Activated gamma-delta T cell (primary cell): Measurements from ENCODE around the gene SLC66A1.
A peak's percentile ranks its signal among the peaks of the same experiment; 100 is the strongest.

ENCODE experiments used
- DNase-seq: peaks from one replicate; lab custom pipeline; 2025; lab: John Stamatoyannopoulos, UW

Gene SLC66A1

GRCh38 chr1:19325368-19325957 is 13.3 kb downstream of the SLC66A1 start:
- no peak for DNase-seq

DNA sequence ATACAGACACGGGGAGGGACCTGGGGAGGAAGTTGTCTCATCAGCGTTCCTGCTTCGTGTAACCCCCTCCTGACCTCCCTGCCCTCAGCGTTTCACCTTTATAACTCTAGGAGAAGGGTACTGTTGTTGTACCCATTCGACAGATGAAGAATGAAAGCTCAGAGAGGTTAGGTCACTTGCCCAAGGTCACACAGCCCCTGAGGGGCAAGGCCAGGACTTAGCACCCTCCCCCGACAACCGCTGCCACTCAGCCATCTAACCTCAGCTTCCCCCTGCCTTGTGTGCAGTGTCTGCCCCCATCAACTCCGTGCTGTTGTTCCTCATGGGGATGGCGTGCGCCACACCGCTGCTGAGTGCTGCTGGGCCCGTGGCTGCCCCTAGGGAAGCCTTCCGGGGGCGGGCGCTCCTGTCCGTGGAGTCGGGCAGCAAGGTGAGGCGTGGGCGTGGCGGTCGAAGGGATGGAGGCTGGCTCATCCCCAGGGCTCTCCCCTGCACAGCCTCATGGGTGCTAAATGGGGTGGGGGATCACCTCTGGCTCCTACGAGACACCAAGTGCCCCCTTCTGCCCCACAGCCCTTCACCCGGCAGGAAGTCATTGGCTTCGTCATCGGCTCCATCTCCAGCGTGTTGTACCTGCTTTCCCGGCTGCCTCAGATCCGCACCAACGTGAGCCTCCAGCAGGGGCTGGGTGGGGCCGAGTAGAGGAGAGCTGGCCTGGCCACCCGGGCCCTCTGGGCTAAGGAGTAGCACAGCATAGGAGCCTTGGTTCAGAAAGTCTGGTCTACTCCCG is 14.0 kb downstream of the SLC66A1 start:
- no peak for DNase-seq

GRCh38 chr1:19326748-19327065 is 14.6 kb downstream of the SLC66A1 start:
- DNase-seq, result no peak

DNA sequence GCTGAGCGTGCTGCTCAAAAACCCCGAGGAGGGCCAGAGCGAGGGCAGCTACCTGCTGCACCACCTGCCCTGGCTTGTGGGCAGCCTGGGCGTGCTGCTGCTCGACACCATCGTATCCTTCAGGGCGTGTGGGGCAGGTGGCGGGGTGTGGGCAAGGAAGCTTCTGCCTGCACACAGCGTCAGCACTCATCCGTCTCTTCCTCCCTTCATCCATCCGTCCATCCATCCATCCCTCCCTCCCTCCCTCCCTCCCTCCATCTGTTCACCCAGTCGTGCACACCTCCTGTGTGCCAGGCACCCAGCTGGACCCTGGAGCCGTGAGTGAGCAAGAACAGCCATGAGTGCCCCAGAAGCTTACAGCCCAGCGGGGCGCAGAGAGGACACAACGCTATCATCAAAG is 15.2 kb downstream of the SLC66A1 start:
- DNase-seq, result no peak

GRCh38 chr1:19327736-19328135 is 15.6 kb downstream of the SLC66A1 start:
- DNase-seq, result no peak

DNA sequence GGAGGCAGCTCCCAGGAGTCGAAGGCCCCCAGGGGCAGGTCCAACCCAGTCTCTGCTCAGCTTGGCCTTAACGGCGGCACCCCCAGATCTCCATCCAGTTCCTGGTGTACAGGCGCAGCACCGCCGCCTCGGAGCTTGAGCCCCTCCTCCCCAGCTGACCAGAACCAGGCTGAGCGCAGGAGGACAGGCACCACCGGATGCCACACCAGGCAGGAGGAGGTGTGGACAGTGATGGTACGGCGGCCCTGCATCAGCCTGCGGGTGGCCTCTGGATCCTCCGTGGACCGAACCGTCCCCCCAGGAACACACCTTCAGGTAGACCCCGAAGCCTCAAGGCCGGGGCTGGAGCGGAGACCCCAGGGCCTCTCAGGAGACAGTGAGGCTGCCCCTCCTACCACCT is 16.4 kb downstream of the SLC66A1 start:
- DNase-seq, result no peak

GRCh38 chr1:19329188-19329587 is 17.1 kb downstream of the SLC66A1 start:
- DNase-seq, result no peak

DNA sequence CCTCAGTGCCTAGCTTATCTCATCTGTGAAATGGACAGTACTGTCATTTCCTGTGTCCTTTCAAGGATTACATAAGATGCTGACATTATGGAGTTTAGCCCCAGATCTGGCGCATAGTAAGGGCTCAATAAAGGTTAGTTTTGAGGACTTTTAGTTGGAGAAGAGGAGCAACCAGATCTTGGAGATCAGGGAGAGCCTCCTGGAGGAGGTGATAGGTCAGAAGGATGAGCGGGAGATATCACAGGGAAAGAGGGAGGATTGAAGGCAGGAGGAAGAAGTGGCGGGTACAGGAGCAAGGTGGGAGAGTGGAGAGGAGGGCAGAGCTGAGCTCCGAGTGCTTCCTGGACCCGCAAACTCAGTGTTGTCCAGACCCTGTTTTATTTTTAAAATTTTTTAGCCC is 17.5 kb downstream of the SLC66A1 start:
- no peak for DNase-seq

DNA sequence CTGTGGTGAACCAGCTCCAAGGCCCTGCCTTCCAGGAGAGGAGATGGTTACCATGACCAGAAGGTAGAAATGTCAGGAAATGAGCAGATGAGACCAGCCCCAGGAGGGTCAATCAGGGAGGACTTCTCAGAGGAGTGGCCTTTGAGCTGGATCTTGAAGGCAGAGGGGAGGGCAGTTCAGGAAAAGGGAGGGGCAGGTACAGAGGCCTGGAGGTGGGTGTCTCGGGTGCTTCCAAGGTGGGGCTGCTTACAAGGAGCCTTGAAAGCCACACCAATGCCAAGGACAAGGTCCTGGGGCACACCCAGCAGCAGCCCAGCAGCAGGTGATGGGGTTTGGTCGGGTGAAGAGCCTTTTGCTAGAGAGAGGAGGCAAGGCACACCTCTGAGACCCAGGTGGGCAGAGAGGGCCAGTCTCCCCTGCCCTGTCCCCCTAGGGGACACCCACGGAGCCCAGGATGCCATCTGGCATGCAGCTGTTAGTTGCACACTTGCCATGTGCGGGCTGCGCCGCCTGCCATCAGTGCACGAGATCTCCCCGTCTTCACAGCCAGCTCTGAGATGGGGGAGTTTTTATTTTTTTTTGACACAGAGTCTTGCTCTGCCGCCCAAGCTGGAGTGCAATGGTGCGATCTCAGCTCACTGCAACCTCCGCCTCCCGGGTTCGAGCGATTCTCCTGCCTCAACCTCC is 18.5 kb downstream of the SLC66A1 start:
- no peak for DNase-seq

DNA sequence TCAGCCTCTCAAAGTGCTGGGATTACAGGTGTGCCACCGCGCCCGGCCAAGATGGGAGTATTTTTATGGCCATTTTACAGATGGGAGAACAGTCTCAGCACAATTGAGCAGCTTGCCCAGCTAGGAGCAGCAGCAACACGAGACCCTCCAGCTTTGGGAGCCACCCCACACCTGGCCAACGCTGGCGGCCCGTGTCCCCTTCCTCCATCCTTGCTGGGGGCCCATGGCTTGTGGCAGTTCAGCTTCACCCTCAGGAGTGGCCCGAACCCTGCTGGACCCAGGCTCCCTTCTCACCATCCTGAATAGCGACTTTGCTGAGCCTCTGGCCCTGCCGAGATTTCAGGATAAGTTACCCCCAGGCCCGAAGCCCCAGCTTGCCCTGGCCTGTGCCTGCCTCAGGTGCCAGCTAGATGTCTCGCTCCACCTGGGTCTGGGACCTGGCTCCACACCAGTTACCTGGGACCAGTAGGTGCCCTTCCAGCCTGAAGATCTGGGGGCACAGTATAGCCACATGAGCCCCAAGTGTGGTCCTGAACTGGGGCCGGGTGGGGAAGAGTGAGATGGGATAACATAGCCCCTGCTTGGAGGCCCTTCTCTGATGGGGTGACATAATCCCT is 19.2 kb downstream of the SLC66A1 start:
- DNase-seq, result no peak

GRCh38 chr1:19332832-19333231 is 20.7 kb downstream of the SLC66A1 start:
- no peak for DNase-seq

DNA sequence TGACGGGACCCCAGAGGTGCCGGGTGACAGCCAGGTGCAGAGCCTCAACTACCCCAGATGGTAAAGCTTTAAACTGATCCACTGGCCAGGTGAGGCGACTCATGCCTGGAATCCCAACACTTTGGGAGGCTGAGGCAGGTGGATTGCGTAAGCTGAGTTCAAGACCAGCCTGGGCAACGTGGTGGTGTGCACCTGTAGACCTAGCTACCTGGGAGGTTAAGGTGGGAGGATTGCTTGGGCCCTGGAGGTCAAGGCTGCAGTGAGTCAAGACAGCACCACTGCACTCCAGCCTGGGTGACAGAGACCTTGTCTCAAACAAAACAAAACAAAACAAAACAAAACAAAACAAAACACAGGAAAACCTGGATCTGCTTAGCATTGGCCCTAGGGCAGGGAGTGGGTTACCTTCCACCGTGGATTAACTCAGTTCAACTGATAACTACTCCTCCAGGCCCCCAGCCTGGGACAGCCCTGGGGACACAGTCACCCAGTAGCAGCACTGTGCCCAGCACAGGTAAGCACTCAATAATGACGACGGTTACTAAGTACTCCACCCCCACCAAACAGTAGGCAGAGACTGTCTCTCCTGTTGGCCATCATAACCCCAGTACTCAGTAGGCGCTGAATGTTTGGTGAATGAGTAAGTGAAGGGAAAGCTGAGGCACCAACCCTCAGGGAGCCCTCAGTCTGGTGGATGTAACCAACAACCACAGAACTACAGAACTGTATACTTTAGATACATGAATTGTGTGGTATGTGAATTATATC is 21.6 kb downstream of the SLC66A1 start:
- DNase-seq, result no peak

- no peak for DNase-seq
Observed at GRCh38 chr1:19336543-19336942, 24.4 kb downstream of the SLC66A1 start.

GRCh38 chr1:19337289-19337688 is 25.2 kb downstream of the SLC66A1 start:
- no peak for DNase-seq

GRCh38 chr1:19338323-19338762 is 26.2 kb downstream of the SLC66A1 start:
- no peak for DNase-seq

- no peak for DNase-seq
Observed at GRCh38 chr1:19339214-19339861, 27.2 kb downstream of the SLC66A1 start.

GRCh38 chr1:19340387-19340937 is 28.3 kb downstream of the SLC66A1 start:
- DNase-seq, result no peak

DNA sequence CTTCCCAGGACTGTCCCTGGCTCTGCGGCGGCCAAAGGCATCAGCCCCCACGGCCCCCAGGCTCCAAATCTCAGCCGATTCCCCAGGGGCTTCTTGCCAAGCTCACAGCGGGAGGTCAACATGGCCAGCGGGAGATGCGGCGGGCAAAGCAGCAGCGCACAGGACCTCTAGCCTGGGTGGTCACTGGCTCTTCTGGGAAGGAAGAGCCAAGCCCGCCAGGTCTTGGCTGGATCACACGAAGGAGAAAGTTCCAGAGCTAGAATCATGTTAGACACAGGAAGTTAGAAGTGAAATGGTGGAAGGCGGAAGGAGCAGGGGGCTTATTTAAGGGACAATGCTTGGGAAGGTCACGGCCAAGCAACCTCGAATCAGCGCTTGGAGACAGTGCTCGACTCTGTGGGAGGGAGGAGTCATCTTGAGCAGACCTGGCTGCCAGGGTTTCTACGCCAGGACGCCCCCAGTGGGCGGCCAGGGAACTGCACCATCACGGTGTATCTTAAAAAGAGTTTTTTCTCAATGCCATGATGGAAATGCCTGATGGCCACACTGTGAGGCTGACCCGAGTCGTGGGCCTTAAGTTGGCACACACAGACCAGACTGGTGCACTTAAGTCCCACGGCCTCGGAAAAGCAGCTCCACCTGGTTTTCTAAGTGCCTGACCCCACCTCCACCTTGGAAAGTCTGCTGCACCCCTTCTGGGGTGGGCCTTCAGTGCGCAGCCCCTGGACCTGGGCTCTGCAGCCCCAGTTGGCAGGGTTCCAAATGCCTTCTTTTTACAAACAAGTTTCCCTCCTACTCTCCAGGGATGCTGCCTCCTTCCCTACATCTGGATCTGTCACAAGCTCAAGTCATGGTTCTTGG is 29.3 kb downstream of the SLC66A1 start:
- peak; percentile 38 for DNase-seq

DNA sequence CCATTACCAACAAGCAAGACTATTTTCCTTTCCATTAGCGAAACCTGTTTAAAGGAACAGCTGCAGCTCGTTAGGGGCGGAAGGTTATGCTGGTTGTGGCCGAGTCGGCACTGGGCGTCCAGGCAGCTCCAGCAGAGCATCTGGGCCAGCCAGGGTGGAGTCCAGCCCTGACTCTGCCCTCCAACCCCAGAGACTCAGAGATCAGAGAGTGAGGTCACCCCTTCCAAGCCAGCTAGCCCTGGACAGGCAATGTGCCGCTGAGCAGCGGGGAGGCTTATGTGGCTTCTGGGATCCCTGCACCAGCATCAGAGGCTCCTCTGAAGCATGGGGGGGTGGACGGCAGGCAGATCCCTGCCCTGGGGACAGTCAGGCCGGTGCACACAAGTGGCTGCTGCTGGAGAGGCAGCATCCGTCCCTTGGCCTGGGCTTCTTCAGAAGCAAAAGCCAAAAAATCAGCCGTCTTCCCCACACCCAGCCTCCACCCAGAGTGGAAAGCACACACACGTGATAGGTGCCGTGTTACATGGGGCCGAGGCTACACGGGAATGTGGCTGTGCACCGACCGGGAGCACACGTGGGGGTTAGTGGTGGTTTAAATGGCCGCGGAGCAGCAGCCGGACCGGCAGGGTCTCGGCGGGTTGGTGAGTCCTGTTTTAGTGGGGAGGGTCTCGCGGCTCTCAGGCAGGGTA is 30.1 kb downstream of the SLC66A1 start:
- DNase-seq, result no peak
